ENCODE measurements around the gene CAPZA1.

DNA sequence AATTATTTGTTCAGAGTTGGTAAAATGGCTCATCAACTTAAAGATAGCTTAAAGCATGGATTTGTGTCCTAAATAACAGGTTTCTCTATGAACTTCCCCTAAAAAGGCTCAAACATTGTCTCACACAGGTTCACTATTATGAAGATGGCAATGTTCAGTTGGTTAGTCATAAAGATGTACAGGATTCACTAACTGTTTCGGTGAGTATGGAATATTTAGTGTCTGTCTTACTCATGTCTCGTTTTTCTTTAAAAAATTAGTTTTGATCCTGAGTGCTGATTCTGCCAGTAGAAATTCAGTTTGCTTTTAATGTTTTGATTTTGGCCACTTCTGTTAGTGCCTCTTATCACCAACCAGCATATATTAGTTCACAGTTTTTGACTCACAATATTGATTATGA, 47.3 kb downstream of the CAPZA1 start:
- TF ChIP-seq POLR2A (IDR thresholded peaks at IDR 0.05; ENCODE audit: low read length) (no peak), GATA1 (IDR thresholded peaks at IDR 0.05; ENCODE audit: low read depth, low read length) (no peak)

Data from erythroblast (primary cell).